Measurements from ENCODE around the gene PLXND1.

PLXND1 gene

GRCh38 chr3:129559565-129560079 lies 46.9 kb downstream of the PLXND1 start:
- TF ChIP-seq CTCF (IDR thresholded peaks at IDR 0.05; ENCODE audit: low read depth, low read length, missing control alignments), result no peak
- H3K4me3 ChIP-seq (ENCODE audit: low read depth, low read length), result no peak overlapping the region
- DNase-seq (ENCODE audit: low read depth), result no peak

GRCh38 chr3:129558772-129559564 lies 47.5 kb downstream of the PLXND1 start:
- no peak for DNase-seq (ENCODE audit: low read depth)
- H3K4me3 ChIP-seq (ENCODE audit: low read depth, low read length), result no peak overlapping the region

GRCh38 chr3:129558081-129558771 lies 48.2 kb downstream of the PLXND1 start:
- DNase-seq (ENCODE audit: low read depth), result no peak
- H3K4me3 ChIP-seq (ENCODE audit: low read depth, low read length), result no peak overlapping the region
- no peak for TF ChIP-seq CTCF (IDR thresholded peaks at IDR 0.05; ENCODE audit: low read depth, low read length, missing control alignments)

More at GRCh38 chr3:129558772-129559564, 47.5 kb downstream of the PLXND1 start:
- no peak for TF ChIP-seq CTCF (IDR thresholded peaks at IDR 0.05; ENCODE audit: low read depth, low read length, missing control alignments)

- no peak overlapping the region for H3K4me3 ChIP-seq (ENCODE audit: low read depth, low read length)
- no peak for TF ChIP-seq CTCF (IDR thresholded peaks at IDR 0.05; ENCODE audit: low read depth, low read length, missing control alignments)
- no peak for DNase-seq (ENCODE audit: low read depth)
Observed at GRCh38 chr3:129557548-129557894, 49.0 kb downstream of the PLXND1 start.

GRCh38 chr3:129556890-129557547 lies 49.5 kb downstream of the PLXND1 start:
- no peak for DNase-seq (ENCODE audit: low read depth)
- TF ChIP-seq CTCF (IDR thresholded peaks at IDR 0.05; ENCODE audit: low read depth, low read length, missing control alignments), result no peak
- H3K4me3 ChIP-seq (ENCODE audit: low read depth, low read length), result no peak overlapping the region

GRCh38 chr3:129556358-129556695 lies 50.1 kb downstream of the PLXND1 start:
- TF ChIP-seq CTCF (IDR thresholded peaks at IDR 0.05; ENCODE audit: low read depth, low read length, missing control alignments), result no peak
- no peak overlapping the region for H3K4me3 ChIP-seq (ENCODE audit: low read depth, low read length)
- DNase-seq (ENCODE audit: low read depth), result no peak
